GM18907 (cell line): ENCODE data around the gene PTPRC.
A peak's percentile ranks its signal among the peaks of the same experiment; 100 is the strongest.

Experiments
- ATAC-seq: cut with Tn5 transposase; IDR thresholded peaks from one replicate; pipeline ENCODE4 v1.9.1; 2021; ENCODE audit warnings: mild to moderate bottlenecking, moderate library complexity; ENCODE audit not compliant: unreplicated experiment

PTPRC gene

DNA sequence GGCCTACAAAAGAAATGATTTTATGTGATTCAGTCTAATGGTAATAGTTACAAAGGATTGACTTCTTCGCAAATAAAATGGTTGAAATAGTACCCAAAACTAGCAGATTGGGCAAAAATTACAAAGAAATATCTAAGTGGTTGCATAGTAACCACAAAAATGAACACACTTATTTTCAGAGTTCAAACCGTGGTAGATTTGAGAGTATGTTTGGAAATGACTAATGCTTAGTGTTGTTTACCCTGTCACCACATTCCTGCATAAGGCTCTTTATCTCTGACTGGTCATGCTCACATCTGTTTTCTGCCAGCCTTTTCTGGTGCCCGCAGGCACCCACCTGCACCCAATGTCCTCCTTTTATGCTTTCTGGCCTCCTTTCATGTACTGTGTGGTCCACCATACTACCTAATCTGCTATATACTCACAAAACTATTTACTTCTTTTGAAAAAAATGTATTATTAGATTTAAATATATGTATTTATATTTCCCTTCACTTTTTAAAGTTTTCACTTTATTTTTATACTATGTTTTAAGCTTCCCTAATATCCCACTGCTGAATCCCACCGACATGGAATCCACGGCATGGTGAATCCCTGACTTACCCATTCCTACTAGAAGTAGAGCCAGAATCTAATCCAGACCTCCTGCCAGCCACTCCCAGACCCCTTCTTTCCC is 30.3 kb downstream of the PTPRC start:
- peak; percentile 93 for ATAC-seq

DNA sequence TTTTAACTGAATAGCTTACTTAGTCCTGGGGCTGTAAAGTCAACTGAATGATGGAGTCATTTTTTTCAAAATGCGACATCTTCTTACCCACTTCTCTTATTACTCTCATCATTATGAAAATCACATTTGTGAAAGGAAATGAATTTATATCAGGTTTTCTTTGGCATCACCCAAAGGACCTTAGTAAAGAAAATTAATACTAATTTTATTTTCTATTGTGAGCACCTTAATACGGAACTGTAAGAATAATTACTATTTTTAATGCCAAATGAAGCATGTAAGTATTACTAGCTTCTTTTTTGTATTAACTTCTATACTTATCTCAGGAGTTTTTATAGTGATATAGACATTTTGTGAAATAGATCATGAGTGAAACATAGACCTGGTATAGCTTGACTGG is 30.9 kb downstream of the PTPRC start:
- ATAC-seq = no peak

DNA sequence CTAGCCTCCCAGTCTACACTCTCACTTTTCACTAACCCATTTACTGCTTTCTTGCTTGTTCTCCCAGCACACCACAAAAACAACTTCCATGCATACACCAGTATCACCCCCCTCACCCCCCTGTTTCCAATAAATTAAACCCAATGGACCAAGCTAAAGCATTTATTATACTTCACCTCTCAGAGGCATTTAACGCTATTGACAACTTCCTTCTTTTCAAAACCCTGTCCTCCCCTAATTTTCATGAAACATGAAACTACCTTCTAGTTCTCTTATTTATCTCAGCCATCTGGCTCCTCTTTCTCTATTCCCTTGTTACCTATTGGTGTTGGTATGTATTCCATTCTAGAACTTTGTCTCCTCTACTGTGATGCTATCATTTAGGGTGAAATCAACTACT is 32.3 kb downstream of the PTPRC start:
- ATAC-seq = no peak

DNA sequence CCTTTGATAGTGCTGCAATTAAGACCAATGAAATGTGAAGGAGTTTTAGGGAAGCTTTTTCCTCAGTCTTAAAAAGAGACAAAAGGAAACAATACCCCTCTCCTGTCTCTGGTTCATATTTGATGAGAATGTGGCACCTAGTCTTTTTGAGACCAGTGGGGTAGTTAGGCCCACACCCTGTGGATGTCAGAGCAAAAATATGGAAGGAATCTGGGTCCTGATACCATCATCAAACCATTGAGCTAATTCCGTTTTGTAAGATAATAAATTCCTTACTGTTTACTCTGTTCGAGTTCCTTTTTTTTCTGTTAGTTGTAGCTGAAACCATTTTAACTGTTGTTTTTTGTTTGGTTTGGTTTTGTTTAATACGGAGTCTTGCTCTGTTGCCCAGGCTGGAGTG is 33.3 kb downstream of the PTPRC start:
- no peak for ATAC-seq

DNA sequence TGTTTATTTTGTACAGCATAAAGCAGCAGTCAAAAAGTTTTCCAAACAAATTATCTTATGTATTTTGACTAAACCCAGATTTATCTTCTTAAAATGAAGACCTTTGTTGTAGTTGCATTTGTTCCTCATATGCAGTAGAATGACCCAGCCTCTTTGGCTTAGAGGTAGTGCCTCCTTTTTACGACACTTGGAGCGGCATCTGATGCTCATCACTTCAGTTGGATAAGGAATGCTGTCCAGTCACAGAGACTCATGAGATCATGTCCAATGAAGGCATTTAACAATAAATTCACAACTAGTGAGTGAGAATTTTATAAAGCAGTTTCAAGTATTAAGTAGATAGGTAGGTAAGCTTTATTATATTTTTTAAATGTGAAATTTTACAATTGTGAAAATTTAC is 35.2 kb downstream of the PTPRC start:
- no peak for ATAC-seq

DNA sequence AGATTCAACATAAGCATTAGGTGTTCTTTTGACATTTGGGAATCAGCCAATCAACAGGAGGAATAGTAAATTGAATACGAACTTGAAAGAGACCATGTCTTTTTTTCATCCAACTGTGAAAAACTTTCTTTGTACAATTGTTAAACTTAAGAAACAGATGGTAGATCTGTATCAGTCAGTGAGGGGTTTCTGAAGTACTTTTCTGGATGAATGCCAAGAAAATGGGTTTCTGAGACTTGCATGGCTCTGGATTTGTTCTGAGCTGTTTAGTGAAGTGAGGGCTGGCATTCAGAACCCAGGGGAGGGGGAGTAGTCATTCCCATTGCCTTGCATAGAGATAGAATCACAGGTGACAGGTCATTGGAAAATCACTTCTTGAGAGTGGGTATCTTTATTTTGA is 37.4 kb downstream of the PTPRC start:
- no peak for ATAC-seq

DNA sequence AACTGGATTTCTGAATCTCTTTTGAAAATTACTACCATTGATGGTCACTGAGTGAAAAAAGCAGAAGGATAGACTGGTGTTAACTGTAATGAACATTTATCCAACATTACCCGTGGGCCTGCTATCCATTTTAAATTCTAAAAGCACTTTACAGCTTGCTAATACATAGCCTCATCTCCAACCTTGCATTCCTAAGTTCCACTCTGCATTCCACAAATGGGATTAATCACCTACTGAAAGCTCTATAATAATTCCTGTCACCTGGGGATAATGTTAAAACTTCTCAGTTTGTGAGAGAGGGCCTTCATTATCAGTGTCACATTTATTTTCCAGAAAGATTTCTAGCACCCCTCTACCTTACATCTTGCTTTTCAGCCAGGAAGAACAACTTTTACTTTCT is 38.2 kb downstream of the PTPRC start:
- ATAC-seq = no peak

DNA sequence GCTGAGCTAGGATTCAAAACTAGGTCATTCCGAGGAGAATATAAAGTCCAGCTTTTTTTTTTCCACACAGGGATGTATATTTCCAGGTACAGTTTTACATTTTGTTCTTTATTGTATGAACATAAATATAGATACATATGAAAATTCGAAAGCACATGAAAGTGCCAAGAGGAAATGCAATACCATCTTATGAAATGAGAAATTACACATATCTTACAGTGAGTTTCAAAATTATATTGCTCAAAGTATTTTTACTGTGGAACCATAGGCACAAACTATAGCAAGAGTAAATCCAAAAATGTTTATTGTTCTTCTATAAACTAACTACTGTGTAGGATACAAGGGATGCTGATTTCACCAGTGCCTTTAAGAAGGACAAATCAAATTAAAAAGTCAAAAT is 39.0 kb downstream of the PTPRC start:
- ATAC-seq = no peak

DNA sequence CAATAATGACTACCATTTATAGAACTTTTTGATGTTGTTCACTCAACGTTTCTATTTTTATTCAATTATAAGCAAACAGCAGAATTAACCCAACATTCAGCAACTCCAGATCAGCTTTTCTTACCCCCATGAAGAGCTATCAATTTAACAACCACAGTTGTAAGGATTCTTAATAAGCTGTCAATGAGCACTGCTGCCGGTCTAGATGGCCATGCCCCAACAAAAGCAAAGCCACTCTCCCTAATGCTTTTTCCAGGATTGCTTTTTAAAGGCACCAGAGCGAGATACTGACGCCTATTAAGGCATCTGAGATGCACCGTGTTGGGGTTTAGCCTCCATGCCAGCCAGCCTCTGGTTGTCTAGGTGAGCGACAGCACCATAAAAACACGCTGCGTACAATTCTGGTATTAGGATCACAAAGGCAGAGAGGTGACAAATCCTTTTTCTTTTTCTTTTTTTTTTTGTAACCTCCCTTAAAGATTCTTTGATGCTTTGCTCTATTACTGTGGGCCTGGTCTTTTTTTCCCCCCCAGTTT is 39.5 kb downstream of the PTPRC start:
- ATAC-seq = no peak

DNA sequence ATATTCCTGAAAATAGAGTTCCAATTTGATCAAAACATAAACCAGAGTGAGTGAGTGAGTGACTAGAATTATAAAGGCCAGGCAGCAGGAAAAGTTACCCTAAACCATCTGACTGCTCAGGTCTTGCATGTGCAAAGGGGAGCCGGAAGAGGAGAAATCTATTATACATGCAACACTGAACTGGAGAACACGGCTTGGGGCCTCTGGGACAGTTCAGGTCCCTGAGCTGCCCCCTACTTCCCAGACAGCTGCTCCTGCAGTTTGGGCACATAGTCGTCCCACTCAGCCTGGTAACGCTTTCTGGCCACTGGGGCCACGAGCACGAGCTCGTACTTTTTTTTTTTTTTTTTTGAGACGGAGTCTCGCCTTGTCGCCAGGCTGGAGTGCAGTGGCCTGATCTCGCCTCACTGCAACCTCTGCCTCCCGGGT is 40.1 kb downstream of the PTPRC start:
- peak; percentile 36 for ATAC-seq

DNA sequence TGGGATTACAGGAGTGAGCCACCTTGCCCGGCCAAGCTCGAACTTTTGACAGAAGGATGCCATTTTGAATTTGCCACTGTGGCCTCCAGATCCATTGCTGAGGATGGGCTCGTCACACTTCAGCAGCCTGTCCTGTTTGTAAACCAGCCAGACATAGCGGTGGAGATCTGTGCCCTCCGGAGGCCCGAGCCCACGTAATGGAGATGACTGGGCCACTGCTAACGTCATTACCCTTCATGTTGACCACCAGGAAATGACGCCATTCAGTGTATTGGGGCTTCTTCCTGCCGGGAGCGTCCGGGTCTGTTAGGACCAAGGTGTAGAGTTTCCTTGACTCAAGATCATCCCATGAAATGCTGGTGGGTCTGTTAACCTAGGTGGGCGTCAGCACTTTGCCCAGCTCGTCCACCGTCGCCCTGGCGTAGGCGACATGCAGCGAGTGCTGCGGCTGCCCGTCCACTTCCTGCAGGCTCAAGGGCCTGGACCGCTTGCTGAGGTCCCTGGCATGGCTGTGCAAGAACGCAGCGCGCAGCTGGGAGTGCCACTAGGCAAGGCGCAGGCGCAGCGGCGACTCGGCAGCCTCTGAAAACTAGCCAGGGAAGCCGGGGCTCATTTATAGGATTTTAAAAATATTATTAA is 40.8 kb downstream of the PTPRC start:
- ATAC-seq = no peak

DNA sequence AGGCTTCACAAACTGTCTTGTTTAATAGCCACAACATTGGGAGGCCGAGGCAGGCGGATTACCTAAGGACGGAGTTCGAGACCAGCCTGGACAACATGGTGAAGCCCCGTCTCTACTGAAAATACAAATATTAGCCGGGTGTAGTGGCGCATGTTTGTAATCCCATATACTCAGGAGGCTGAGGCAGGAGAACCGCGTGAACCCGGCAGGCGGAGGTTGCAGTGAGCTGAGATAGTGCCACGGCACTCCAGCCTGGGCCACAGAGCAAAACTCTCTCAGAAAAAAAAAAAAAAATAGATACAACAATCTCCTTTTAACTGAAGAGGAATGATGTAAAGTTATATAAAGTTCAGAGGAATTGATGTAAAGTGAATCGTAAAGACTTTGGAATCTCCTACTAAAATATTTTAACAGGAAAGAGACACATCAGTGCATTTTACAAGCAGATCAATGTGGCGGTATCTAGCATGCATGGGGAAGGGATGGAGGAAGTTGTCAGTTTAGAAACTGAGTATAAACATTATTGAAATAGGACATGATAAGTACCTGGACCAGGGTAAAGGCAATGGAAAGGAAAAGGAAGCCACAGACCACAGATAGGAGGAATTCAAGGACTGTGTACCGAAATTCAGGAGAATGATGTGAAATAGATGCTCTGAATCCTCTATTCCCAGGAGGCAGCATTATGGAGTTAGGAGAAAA is 41.5 kb downstream of the PTPRC start:
- ATAC-seq = no peak

DNA sequence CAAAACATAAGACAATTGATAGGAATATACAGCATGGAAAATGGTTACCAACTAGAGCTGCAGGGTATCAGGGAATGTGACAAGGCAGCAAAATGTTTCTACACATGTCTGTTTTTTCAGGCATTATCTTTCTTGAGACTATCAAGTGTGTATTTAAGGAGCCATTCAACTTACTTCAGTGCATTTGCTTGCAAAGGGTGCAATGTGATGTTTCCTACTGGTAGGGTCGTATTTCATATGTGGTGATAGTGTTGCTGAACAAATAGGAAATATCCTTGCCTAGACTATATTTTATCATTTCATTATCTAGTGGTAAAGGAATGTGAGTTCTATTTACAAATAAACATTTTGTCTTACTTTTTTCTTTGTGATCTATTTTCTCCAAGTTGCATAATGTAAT is 42.4 kb downstream of the PTPRC start:
- no peak for ATAC-seq

DNA sequence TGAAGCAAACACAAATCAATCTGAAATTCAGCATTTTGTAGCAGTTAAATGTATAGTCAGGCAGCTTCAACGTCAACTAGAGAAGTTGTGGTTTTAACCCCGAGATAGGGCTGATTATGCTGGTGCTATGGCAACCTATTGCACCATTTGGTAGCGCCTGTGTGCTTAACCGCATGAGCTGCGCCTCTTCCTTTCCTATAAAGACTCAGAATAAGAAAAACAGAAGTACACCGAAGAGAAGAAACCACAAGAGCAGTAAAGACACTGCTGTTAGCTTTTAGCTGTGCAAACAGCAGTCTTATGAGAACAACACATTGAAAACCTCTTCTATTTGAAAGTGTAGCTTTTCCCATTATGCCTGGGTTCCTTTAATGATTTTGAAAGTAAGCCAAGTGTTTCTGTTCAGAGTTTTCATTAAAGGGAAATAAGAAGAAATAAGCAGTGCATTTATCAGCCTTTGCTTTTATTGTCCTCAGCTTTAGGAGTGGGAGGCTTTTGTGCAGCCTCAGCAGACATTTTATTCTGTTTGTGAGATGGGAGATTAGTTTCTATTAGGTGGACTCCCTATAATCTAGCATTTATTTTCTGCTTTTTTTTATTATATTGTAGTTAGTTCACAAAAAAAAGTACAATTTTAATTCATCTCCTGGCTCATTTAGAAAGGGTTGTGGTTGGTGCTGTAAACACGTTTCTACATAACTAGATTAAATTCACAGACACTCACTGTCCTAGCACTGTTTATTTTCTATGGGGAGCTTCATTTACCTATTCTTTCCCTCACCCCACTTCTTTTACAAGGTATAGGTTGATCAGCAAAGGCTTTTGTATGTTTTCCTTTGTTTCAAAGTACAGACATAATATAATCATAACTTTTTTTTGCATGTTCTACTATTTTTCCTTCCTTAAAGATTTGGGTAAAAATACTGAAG is 43.3 kb downstream of the PTPRC start:
- peak; percentile 97 for ATAC-seq

DNA sequence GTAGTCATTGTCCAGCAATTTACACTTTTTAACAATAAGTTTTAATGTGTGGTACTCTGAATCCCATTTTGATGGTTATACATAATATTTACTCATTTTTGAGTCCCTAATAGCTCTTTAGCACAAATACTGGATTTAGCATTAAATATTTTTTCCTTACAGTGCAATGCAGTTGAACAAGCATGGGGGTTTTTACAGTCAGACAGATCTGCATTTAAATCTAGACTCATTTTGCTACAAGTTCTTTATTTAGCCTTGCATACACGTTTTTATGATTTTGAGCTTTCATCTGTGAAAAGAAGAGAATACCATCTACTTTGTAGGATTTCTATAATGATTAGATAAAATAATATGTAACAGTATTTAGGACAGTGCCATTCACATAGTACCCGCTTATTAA is 44.0 kb downstream of the PTPRC start:
- no peak for ATAC-seq

DNA sequence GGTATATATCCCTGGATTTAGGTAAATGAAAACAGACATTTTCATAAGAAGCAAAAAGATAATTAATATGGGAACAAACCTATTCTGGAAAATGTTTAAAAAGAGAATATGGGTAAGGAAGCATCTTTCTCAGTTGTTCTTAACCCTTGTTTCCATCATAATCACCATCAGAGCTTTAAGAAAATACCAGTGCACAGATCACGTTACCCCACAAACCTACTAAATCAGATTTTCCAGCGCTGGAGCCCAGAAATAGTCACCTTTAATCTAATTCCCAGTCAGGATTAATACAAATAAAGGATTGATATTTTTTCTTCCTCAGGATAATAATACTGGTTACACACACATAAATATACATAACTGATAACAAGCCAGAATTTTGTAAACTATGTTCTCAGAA is 44.6 kb downstream of the PTPRC start:
- no peak for ATAC-seq

DNA sequence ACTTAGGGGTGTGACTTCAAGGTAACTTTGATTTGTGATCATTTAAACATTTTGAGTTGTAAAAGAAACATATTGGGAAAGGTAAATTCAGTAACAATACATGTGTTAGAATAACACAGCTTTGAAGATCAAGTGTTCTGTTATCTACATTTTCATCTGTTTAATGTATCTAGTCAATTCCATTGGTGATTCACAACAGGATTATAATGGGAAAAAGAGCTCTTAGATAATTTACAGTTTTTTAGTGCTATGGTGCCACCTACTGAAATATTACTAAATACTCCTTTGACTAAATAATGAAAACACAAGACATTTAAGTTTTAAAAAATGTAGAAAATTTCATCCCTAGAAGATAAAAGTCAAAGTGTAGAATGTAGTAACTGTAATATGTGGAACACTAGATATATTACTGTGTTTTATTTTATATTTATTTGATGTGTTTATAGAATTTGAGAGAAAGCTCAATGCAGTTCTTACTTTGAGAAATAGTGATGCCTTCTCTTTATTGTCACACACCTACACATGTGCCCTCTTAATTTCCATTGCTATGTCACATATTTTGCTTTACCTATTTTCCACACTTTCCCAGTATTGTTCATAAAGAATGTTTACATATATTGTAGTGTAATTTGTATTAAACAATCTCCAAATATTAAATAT is 47.4 kb downstream of the PTPRC start:
- no peak for ATAC-seq

DNA sequence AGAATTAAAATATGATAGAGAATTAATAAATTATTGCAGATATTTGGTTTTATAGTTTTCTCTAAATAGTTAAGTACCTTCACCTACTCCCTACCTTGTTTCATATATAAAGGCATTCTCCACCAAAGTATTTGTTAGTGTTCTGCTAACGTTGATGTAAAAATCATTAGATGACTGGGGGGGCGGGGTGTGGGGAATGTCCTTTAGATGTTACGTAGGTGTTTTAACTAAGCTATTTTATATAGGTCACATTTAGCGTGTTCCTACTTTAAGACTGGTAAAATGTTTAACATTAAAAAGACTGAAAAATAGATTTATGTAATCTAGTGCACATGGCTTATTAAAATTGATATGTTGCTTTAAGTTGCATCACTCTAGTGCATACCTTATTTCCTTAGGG is 48.6 kb downstream of the PTPRC start:
- ATAC-seq = no peak

DNA sequence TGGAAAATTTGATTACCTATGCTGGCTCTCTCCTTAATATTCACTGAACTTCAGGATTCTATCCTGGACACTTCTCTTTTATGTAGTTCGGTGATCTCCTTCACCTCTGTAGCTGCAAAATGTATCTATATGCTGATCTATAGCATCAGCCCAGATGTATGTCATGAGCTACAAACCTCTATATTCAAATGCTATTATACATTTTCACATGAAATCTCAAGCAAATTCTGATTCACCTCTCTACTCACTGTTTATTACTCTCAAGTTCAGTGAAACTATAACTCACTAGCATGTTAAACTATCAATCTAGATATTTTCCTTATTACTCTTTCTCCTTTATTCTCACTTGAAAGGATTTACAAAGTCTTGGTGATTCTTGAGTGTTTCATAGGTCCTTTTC is 52.2 kb downstream of the PTPRC start:
- no peak for ATAC-seq

DNA sequence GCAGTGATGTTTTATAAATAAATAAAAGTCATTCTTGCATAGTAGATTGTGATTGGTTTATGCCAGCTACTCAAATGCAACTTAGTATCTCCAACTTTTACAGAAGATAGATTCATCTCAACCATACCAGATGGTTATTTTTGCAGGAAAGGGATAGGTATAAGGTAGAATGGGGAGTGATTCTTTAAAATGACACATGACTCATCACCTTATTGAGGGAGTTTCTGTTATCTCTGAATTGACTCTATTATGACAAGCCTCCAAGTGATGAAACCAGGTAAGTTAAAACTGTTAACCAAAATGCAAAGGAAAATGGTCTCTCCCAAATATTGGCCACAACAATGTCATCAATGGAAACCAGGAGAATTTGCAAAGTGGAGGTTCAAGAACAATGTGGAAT is 54.5 kb downstream of the PTPRC start:
- ATAC-seq = no peak
